B cell (primary cell): Measurements from ENCODE around the gene WDR47. TPM values are rescaled to one million over a fixed set of nuclear protein-coding genes. Genes with fewer than 3 reads are reported as not detected.
A peak's percentile ranks its signal among the peaks of the same experiment; 100 is the strongest.

Source experiments
- ATAC-seq: fragments of 200-7000 bp; cut with Tn5 transposase; one replicate; pipeline ENCODE4 v1.10.0; 2021; ENCODE audit warnings: low read depth, mild to moderate bottlenecking, moderate number of reproducible peaks, moderate library complexity
- CTCF ChIA-PET: fragments of 350-600 bp; sonication (Branson Sonifier 250); formaldehyde crosslinking; loops from one replicate; lab custom pipeline; 2021; ENCODE audit warnings: antibody characterized with exemption, inconsistent platforms; lab: Charles Lee
- POLR2A ChIA-PET: fragments of 350-600 bp; sonication (Branson Sonifier 250); formaldehyde crosslinking; loops from one replicate; lab custom pipeline; 2021; ENCODE audit warnings: antibody characterized with exemption; lab: Charles Lee
- DNase-seq: peaks from one replicate; pipeline ENCODE4 v3.0.0; 2013
- H2AFZ ChIP-seq: 2 replicates; pipeline ENCODE4 v1.6.1; 2012; ENCODE audit warnings: mild to moderate bottlenecking, low read depth, low read length; ENCODE audit not compliant: insufficient read depth, poor library complexity, severe bottlenecking
- H3K27ac ChIP-seq, 2 donors: 1 replicate in 1 of 2; 2 replicates in 1 of 2; pipeline ENCODE4 v1.5.1; 2012 to 2013; ENCODE audit warnings: low read length in 2 of 2, mild to moderate bottlenecking in 2 of 2, moderate library complexity in 1 of 2
- H3K27me3 ChIP-seq, 4 experiments: fragments of 200-600 bp in 1 of 4; sonication (generic) in 1 of 4; replicated peaks in 1 of 4; 1 replicate in 2 of 4; 2 replicates in 2 of 4; pipeline versions ENCODE4 v1.6.1 to v1.7.0; 2013 to 2016; ENCODE audit warnings: low read length in 3 of 4, mild to moderate bottlenecking in 2 of 4, mixed read lengths in 1 of 4, moderate library complexity in 1 of 4; ENCODE audit not compliant: insufficient read depth in 4 of 4, control insufficient read depth in 3 of 4; ENCODE audit errors: control extremely low read depth in 1 of 4
- H3K36me3 ChIP-seq, 2 experiments: replicated peaks in 1 of 2; 1 replicate in 1 of 2; 2 replicates in 1 of 2; pipeline versions ENCODE4 v1.6.1 to v1.7.1; 2013; ENCODE audit warnings: low read length in 1 of 2; ENCODE audit not compliant: insufficient read depth in 2 of 2, control insufficient read depth in 1 of 2; ENCODE audit errors: control extremely low read depth in 1 of 2, extremely low read depth in 1 of 2
- H3K4me1 ChIP-seq, 2 donors: fragments of 200-600 bp in 1 of 2; sonication (generic) in 1 of 2; 1 replicate in 1 of 2; 2 replicates in 1 of 2; pipeline versions ENCODE4 v1.5.1 to v1.6.1; 2013 to 2017; ENCODE audit warnings: low read length in 2 of 2; ENCODE audit not compliant: control insufficient read depth in 2 of 2, insufficient read depth in 2 of 2
- H3K4me2 ChIP-seq: replicated peaks from 2 replicates; pipeline ENCODE3; 2012; ENCODE audit warnings: mild to moderate bottlenecking, low read depth, low read length; ENCODE audit not compliant: poor library complexity, severe bottlenecking
- H3K4me3 ChIP-seq, 5 experiments: fragments of 200-600 bp in 1 of 5; sonication (generic) in 1 of 5; 1 replicate in 3 of 5; 2 replicates in 2 of 5; pipeline versions ENCODE4 v1.5.1 to v1.7.0; 2011 to 2016; ENCODE audit warnings: low read length in 4 of 5, mild to moderate bottlenecking in 4 of 5, low read depth in 2 of 5, control low read depth in 1 of 5, moderate library complexity in 1 of 5; ENCODE audit not compliant: insufficient read depth in 1 of 5; ENCODE audit errors: control extremely low read depth in 1 of 5, extremely low read depth in 1 of 5
- H3K79me2 ChIP-seq: fragments of 200-600 bp; sonication (generic); one replicate; pipeline ENCODE4 v1.6.0; 2016; ENCODE audit warnings: low read length; ENCODE audit not compliant: control insufficient read depth, insufficient read depth
- H3K9ac ChIP-seq: fragments of 200-600 bp; sonication (generic); 2 replicates; pipeline ENCODE4 v1.6.1; 2017; ENCODE audit warnings: mild to moderate bottlenecking, low read length, moderate library complexity
- H3K9me3 ChIP-seq, 3 donors: one replicate each; pipeline versions ENCODE4 v1.6.1 to v1.7.1; 2013; ENCODE audit warnings: low read length in 2 of 3; ENCODE audit not compliant: control insufficient read depth in 2 of 3, insufficient read depth in 1 of 3; ENCODE audit errors: control extremely low read depth in 1 of 3
- H4K20me1 ChIP-seq: 2 replicates; pipeline ENCODE4 v1.6.0; 2012; ENCODE audit warnings: mild to moderate bottlenecking, low read length; ENCODE audit not compliant: insufficient read depth, control insufficient read depth, poor library complexity, severe bottlenecking
- H3K27ac Mint-ChIP-seq: one replicate; pipeline ENCODE4 v1.8.0; 2021; ENCODE audit warnings: mixed read lengths
- H3K27me3 Mint-ChIP-seq: one replicate; pipeline ENCODE4 v1.8.0; 2021; ENCODE audit warnings: mixed read lengths
- H3K4me1 Mint-ChIP-seq: one replicate; pipeline ENCODE4 v1.8.0; 2021; ENCODE audit warnings: mixed read lengths
- H3K4me3 Mint-ChIP-seq: one replicate; pipeline ENCODE4 v1.8.0; 2021; ENCODE audit warnings: mixed read lengths
- H3K9me3 Mint-ChIP-seq: one replicate; pipeline ENCODE4 v1.8.0; 2022; ENCODE audit warnings: mixed read lengths; ENCODE audit not compliant: insufficient read depth
- CTCF ChIP-seq: fragments of 200-600 bp; IDR thresholded peaks from one replicate; pipeline ENCODE4 v1.8.0; 2022; ENCODE audit warnings: antibody characterized with exemption, mild to moderate bottlenecking
- EZH2 ChIP-seq: IDR thresholded peaks from 2 replicates; pipeline ENCODE4 v1.6.1; 2012; ENCODE audit warnings: borderline replicate concordance, low read depth, mild to moderate bottlenecking, moderate library complexity, low read length; ENCODE audit not compliant: insufficient read depth, poor library complexity, severe bottlenecking
- WGBS: methylation state at CpG from one replicate; pipeline ENCODE4 v1.1.5; 2013; ENCODE audit warnings: missing lambda C conversion rate; ENCODE audit not compliant: insufficient coverage; 5-methylcytosine and 5-hydroxymethylcytosine counted together
- intact Hi-C: fragments of 100-400 bp; cut with micrococcal nuclease; formaldehyde crosslinking; loops from one replicate; pipeline ENCODE4 v1.10.0; 2022
- polyA plus RNA-seq: library from polyadenylated mRNA; depleted of rRNA; stranded (reverse); fragments of >200 nt; gene quantifications from 2 replicates; pipeline ENCODE4 v1.2.3, GENCODE V29; 2012
- small RNA-seq: library from RNA; depleted of rRNA; stranded (forward); fragments of <200 nt; gene quantifications from one replicate; pipeline ENCODE3, GENCODE V24; 2012; ENCODE audit warnings: low replicate concordance, low read depth; ENCODE audit not compliant: insufficient read length
- total RNA-seq, 2 donors: library from RNA; stranded (reverse); fragments of 120-200 nt in 1 of 2; gene quantifications; 1 replicate in 1 of 2; 2 replicates in 1 of 2; pipeline versions ENCODE4 v1.2.3 to v1.2.4, GENCODE V29; 2013 to 2022

WDR47 gene
- total and polyA plus RNA-seq, 2 donors (not counting 1 experiment from before 2014, with no cell fraction given), result 4.4 to 21.6 TPM

- TF ChIP-seq CTCF, result no peak
- TF ChIP-seq EZH2, result no peak
- Histone ChIP-seq H3K9ac (no peak overlapping the region), H3K36me3 (peaks cover 16 to 44% of the 10 kb centered on the region in 2 experiments), H4K20me1 (no peaks in the 10 kb centered on the region), H3K27me3 (no peaks in the 10 kb centered on the region), H2AFZ (no peak overlapping the region), H3K4me2 (no peak overlapping the region), H3K9me3 (no peaks in the 10 kb centered on the region), H3K27ac (peak overlapping the region in 1 of 2 donors; percentile 28), H3K4me1 (peaks cover 0 to 4% of the 10 kb centered on the region in 2 donors), H3K4me3 (no peak overlapping the region), H3K79me2 (no peaks in the 10 kb centered on the region)
- DNase-seq (no peak), ATAC-seq (no peak)
- Mint-ChIP-seq H3K4me3 (no peak overlapping the region), H3K27me3 (no peaks in the 10 kb centered on the region), H3K4me1 (no peaks in the 10 kb centered on the region), H3K9me3 (no peaks in the 10 kb centered on the region), H3K27ac (no peak overlapping the region)
- ChIA-PET POLR2A (no interaction called here), CTCF (interaction anchor here (0.6 kb wide), 1 partner anchor 253 kb away, joined by 4 read pairs; no protein-coding TSS in a partner anchor)
- intact Hi-C loops, result no loop called here
- WGBS, result 100% methylated on average over 2 of the region's 2 CpGs
These were observed 116.0 kb downstream of the WDR47 start for GRCh38 chr1:108925920-108926319.

Small RNAs within 50 kb of the gene (small RNA-seq; reads per million reads assigned to genes)
- gene BX679664.1, result not detected
- not detected for gene BX679664.2

Other genes with a start within 250 kb of the WDR47 start
- gene AKNAD1, start 185.0 kb downstream of the WDR47 start, total RNA-seq, result not detected in 2 replicates
- gene AKNAD1, start 185.0 kb downstream of the WDR47 start, polyA plus RNA-seq, result not detected in 2 replicates
- gene GPSM2, start 165.1 kb downstream of the WDR47 start, total RNA-seq, result 2.2 and 4.0 TPM in 2 replicates
- gene GPSM2, start 165.1 kb downstream of the WDR47 start, polyA plus RNA-seq, result 1.3 and 1.5 TPM in 2 replicates
- gene CLCC1, start 78.6 kb downstream of the WDR47 start, total RNA-seq, result 26.9 and 29.5 TPM in 2 replicates
- 6.5 and 10.3 TPM in 2 replicates for gene CLCC1, start 78.6 kb downstream of the WDR47 start, polyA plus RNA-seq
- gene TAF13, start 33.9 kb upstream of the WDR47 start, total RNA-seq, result 12.9 and 14.3 TPM in 2 replicates
- 6.6 and 25.1 TPM in 2 replicates for gene TAF13, start 33.9 kb upstream of the WDR47 start, polyA plus RNA-seq
- gene TMEM167B, start 48.7 kb upstream of the WDR47 start, total RNA-seq, result 40.9 and 44.5 TPM in 2 replicates
- gene TMEM167B, start 48.7 kb upstream of the WDR47 start, polyA plus RNA-seq, result 12.0 and 19.5 TPM in 2 replicates
- gene ELAPOR1, start 72.0 kb upstream of the WDR47 start, total RNA-seq, result 1.7 and 2.2 TPM in 2 replicates
- 0.91 and 2.3 TPM in 2 replicates for gene ELAPOR1, start 72.0 kb upstream of the WDR47 start, polyA plus RNA-seq
- 115 and 119 TPM in 2 replicates for gene SARS1, start 171.8 kb upstream of the WDR47 start, total RNA-seq
- 59.1 and 78.1 TPM in 2 replicates for gene SARS1, start 171.8 kb upstream of the WDR47 start, polyA plus RNA-seq
- gene CELSR2, start 207.4 kb upstream of the WDR47 start, total RNA-seq, result 2.7 and 2.9 TPM in 2 replicates
- gene CELSR2, start 207.4 kb upstream of the WDR47 start, polyA plus RNA-seq, result 0.52 and 0.57 TPM in 2 replicates
- gene PSRC1, start 241.0 kb upstream of the WDR47 start, total RNA-seq, result not detected in 2 replicates
- gene PSRC1, start 241.0 kb upstream of the WDR47 start, polyA plus RNA-seq, result 0.25 and 0.46 TPM in 2 replicates